AG04449 (cell line): Measurements from ENCODE around the gene CXorf66.
"Not testable (repeated sequence)": the region's sequence is repeated elsewhere in the genome, so short reads cannot be mapped to it uniquely, and the experiment has no call there.

ENCODE experiments used
- CTCF ChIA-PET: fragments of 350-600 bp; formaldehyde crosslinking; extraction: SDS; loops from one replicate; lab custom pipeline; 2021; ENCODE audit warnings: antibody characterized with exemption; lab: Yijun Ruan, JAX
- POLR2A ChIA-PET: fragments of 400-600, 350-600 bp; formaldehyde crosslinking; extraction: SDS; loops from one replicate; lab custom pipeline; 2020; ENCODE audit warnings: antibody characterized with exemption, inconsistent platforms; lab: Yijun Ruan, JAX
- DNase-seq: peaks from one replicate; pipeline ENCODE4 v3.0.0-alpha.2; 2010; ENCODE audit warnings: low read depth, low spot score
- H3K4me3 ChIP-seq: 2 replicates; pipeline ENCODE4 v1.5.1; 2011; ENCODE audit warnings: low read depth, mild to moderate bottlenecking, control low read depth, low read length
- CTCF ChIP-seq: IDR thresholded peaks from one replicate; pipeline ENCODE4 v1.5.1; 2011; ENCODE audit warnings: mild to moderate bottlenecking, moderate library complexity, low read length, control low read depth, inconsistent platforms; ENCODE audit not compliant: insufficient read depth; ENCODE audit errors: missing control alignments

The CXorf66 gene

GRCh38 chrX:139931646-139932072 lies 33.7 kb downstream of the CXorf66 start:
- TF ChIP-seq CTCF, result no peak
- H3K4me3 ChIP-seq, result peak overlapping the region; percentile 67
- no peak for DNase-seq
- ChIA-PET CTCF (no interaction called here), POLR2A (no interaction called here)

DNA sequence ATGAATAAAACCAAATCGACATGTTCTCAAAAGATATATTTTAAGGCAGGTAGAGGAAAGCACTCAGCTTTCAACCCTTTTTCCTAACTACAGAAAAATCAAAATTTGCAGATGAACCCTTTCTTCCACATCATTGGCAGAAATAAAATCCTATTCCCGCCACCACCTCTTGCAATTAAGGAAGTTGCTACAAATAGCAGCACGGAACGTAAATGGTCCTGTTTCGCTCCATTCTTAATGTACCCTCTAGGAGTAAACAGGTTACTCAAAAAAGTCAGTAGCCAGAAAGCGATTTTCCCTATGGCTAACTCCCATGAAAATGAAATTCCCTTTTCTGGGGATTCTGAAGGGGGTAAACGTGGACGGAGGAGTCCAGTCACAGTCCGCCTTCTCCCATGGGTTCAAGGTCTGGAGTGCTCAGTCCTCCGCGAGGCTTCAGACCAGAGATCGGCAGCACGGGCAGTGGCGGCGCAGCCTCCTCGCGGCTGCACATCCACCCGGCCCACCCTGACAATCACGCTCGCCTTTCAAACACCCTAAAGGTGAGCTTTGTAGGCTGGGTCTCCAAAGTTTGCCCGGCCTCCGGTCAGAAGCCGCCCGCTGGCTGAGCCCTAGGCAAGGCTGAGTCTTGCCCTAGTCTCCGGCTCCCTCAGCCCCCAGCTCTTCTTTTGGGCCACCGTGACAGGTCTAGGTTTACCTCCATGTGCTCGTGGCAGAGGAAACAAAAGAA lies 34.2 kb downstream of the CXorf66 start:
- peak overlapping the region; percentile 67 for H3K4me3 ChIP-seq
- ChIA-PET CTCF (no interaction called here), POLR2A (no interaction called here)
- no peak for TF ChIP-seq CTCF
- no peak for DNase-seq

- CTCF ChIA-PET, result no interaction called here
- no peak for TF ChIP-seq CTCF
- POLR2A ChIA-PET, result no interaction called here
- peak overlapping the region; percentile 67 for H3K4me3 ChIP-seq
- DNase-seq, result no peak
These were observed 34.9 kb downstream of the CXorf66 start for GRCh38 chrX:139930401-139930800.

GRCh38 chrX:139929876-139930275 lies 35.4 kb downstream of the CXorf66 start:
- DNase-seq, result no peak
- ChIA-PET CTCF (no interaction called here), POLR2A (no interaction called here)
- TF ChIP-seq CTCF, result no peak
- H3K4me3 ChIP-seq, result peak overlapping the region; percentile 36

DNA sequence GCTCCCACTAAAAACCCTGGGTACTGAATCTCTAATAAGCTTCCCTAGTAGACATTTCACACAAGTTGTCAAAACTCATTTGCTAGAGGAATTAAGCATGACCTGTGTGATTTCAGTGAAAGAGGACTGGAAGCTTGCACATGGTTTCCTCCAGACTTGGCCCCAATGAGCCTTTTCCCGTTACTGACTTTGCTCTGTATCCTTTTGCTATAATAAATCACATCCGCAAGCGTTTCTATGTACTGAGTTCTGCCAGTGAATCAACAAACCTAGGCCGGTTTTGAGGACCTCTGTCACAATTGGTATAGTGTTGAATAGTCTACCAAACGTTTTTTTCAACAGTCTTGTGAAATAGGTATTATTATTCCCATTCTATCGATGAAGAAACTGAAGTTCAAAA lies 40.6 kb downstream of the CXorf66 start:
- ChIA-PET POLR2A (no interaction called here), CTCF (no interaction called here)
- no peak for DNase-seq
- no peak for TF ChIP-seq CTCF
- no peak overlapping the region for H3K4me3 ChIP-seq

DNA sequence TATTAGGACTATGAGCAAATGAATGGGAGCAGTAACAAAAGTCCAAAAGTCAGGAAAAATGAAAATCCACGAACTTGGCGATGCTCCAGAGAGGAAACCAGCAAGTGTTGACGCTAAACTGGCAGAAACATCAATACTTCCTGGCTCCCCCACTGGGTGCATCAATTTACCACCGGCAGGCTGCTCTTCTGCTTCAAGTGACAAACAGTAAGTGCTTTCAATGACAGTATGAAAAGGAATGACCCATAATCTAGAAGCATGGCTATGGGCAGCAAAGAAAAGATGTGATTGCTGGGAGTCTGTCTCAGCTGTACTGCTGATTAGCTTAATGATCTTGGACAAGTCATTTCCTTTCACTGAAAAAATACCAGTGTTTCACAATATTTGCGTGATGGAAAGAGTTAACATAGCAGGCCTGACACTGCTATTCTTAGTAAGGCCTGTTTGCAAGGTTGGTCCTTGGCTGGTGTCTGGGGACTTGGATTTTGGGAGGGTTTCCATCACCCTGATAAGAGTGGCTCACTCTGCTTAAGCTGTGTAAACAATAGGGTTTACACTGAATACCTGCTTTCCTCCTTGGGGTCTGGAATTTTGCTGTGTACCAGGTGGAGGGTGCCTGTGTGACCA lies 41.1 kb downstream of the CXorf66 start:
- POLR2A ChIA-PET, result no interaction called here
- CTCF ChIA-PET, result no interaction called here
- no peak for TF ChIP-seq CTCF
- no peak overlapping the region for H3K4me3 ChIP-seq
- DNase-seq, result no peak

DNA sequence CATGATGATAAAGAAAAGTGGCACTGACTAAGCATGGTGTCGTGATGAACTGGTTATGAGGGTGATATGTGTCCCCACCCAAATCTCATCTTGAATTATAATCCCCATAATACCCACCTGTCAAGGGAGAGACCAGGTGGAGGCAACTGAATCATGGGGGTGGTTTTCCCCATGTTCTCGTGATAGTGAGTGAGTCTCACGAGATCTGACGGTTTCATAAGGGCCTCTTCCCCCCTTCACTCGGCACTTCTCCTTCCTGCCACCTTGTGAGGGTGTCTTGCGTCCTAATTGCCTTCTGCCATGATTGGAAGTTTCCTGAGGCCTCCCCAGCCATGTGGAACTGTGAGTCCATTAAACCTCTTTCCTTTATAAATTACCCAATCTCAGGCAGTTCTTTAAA lies 44.2 kb downstream of the CXorf66 start:
- CTCF ChIA-PET, DNase-seq, POLR2A ChIA-PET: not testable (repeated sequence)

More for the DNA sequence above, 44.2 kb downstream of the CXorf66 start:
- H3K4me3 ChIP-seq, result not testable (repeated sequence)
